ENCODE measurements around the gene NF2.

Gene NF2

GRCh38 chr22:29692327-29692640, 88.9 kb downstream of the NF2 start:
- Histone ChIP-seq H2BK5ac (ENCODE audit: low read depth, low read length, poor library complexity, severe bottlenecking) (no peak overlapping the region), H3K18ac (ENCODE audit: low read depth in 1 of 2, low read length in 2 of 2) (no peak overlapping the region), H3K23ac (ENCODE audit: low read length in 2 of 2) (no peak overlapping the region), H4K8ac (ENCODE audit: low read length) (no peak overlapping the region), H3K9me3 (ENCODE audit: control insufficient read depth, low read length) (no peaks in the 10 kb centered on the region), H2BK15ac (ENCODE audit: low read depth, poor library complexity, severe bottlenecking) (no peak overlapping the region), H3K4ac (ENCODE audit: low read depth in 1 of 2, low read length in 2 of 2) (no peak overlapping the region), H2AK5ac (ENCODE audit: low read length, severe bottlenecking) (no peak overlapping the region), H3K9ac (ENCODE audit: low read length) (no peak overlapping the region), H2AFZ (ENCODE audit: low read depth, low read length) (no peak overlapping the region), H2BK120ac (ENCODE audit: low read depth, low read length) (no peak overlapping the region), H3K14ac (ENCODE audit: low read length in 2 of 2) (no peak overlapping the region), H3K79me1 (replicated peaks; ENCODE audit: low read length, poor library complexity, severe bottlenecking) (peaks cover 61% of the 10 kb centered on the region), H3K4me1 (ENCODE audit: control insufficient read depth, insufficient read depth, low read depth, low read length) (peaks cover 19% of the 10 kb centered on the region), H3K27ac (ENCODE audit: low read length, poor library complexity, severe bottlenecking) (no peak overlapping the region), H3K27me3 (ENCODE audit: control insufficient read depth in 1 of 2, insufficient read depth in 1 of 2, low read length in 2 of 2) (no peaks in the 10 kb centered on the region), H3K4me3 (ENCODE audit: insufficient read depth in 1 of 2, low read depth in 1 of 2, low read length in 2 of 2) (no peak overlapping the region), H3K4me2 (ENCODE audit: low read length, poor library complexity, severe bottlenecking) (no peak overlapping the region), H3K36me3 (ENCODE audit: control insufficient read depth in 1 of 2, insufficient read depth in 2 of 2, low read depth in 1 of 2, low read length in 2 of 2) (peaks cover 33 to 86% of the 10 kb centered on the region in 2 experiments), H4K91ac (ENCODE audit: low read length) (no peak overlapping the region), H2BK12ac (ENCODE audit: low read length in 2 of 2) (no peak overlapping the region)
- no peak for DNase-seq
- WGBS = 91% methylated on average over 4 of the region's 4 CpGs

GRCh38 chr22:29693161-29693560, 89.7 kb downstream of the NF2 start:
- Histone ChIP-seq H3K4ac (ENCODE audit: low read depth in 1 of 2, low read length in 2 of 2) (no peak overlapping the region), H2BK5ac (ENCODE audit: low read depth, low read length, poor library complexity, severe bottlenecking) (no peak overlapping the region), H3K36me3 (ENCODE audit: control insufficient read depth in 1 of 2, insufficient read depth in 2 of 2, low read depth in 1 of 2, low read length in 2 of 2) (peaks cover 31 to 88% of the 10 kb centered on the region in 2 experiments), H3K18ac (ENCODE audit: low read depth in 1 of 2, low read length in 2 of 2) (no peak overlapping the region), H3K4me3 (ENCODE audit: insufficient read depth in 1 of 2, low read depth in 1 of 2, low read length in 2 of 2) (no peak overlapping the region), H2BK15ac (ENCODE audit: low read depth, poor library complexity, severe bottlenecking) (no peak overlapping the region), H3K4me1 (ENCODE audit: control insufficient read depth, insufficient read depth, low read depth, low read length) (peaks cover 15% of the 10 kb centered on the region), H2AK5ac (ENCODE audit: low read length, severe bottlenecking) (no peak overlapping the region), H2AFZ (ENCODE audit: low read depth, low read length) (no peak overlapping the region), H3K23ac (ENCODE audit: low read length in 2 of 2) (no peak overlapping the region), H3K79me1 (replicated peaks; ENCODE audit: low read length, poor library complexity, severe bottlenecking) (peaks cover 60% of the 10 kb centered on the region), H3K4me2 (ENCODE audit: low read length, poor library complexity, severe bottlenecking) (no peak overlapping the region), H3K14ac (ENCODE audit: low read length in 2 of 2) (no peak overlapping the region), H2BK120ac (ENCODE audit: low read depth, low read length) (no peak overlapping the region), H3K9me3 (ENCODE audit: control insufficient read depth, low read length) (no peaks in the 10 kb centered on the region), H3K9ac (ENCODE audit: low read length) (no peak overlapping the region), H4K91ac (ENCODE audit: low read length) (no peak overlapping the region), H4K8ac (ENCODE audit: low read length) (no peak overlapping the region), H2BK12ac (ENCODE audit: low read length in 2 of 2) (no peak overlapping the region), H3K27ac (ENCODE audit: low read length, poor library complexity, severe bottlenecking) (no peak overlapping the region), H3K27me3 (ENCODE audit: control insufficient read depth in 1 of 2, insufficient read depth in 1 of 2, low read length in 2 of 2) (no peaks in the 10 kb centered on the region)
- 91% methylated on average over 8 of the region's 8 CpGs for WGBS
- no peak for DNase-seq

GRCh38 chr22:29693671-29694070, 90.2 kb downstream of the NF2 start:
- H3K4me2 ChIP-seq (ENCODE audit: low read length, poor library complexity, severe bottlenecking) = no peak overlapping the region
- H3K14ac ChIP-seq (ENCODE audit: low read length in 2 of 2) = no peak overlapping the region
- H2AFZ ChIP-seq (ENCODE audit: low read depth, low read length) = no peak overlapping the region
- no peak overlapping the region for H3K9ac ChIP-seq (ENCODE audit: low read length)
- no peak overlapping the region for H2AK5ac ChIP-seq (ENCODE audit: low read length, severe bottlenecking)
- no peak overlapping the region for H4K8ac ChIP-seq (ENCODE audit: low read length)
- no peak overlapping the region for H3K23ac ChIP-seq (ENCODE audit: low read length in 2 of 2)
- H3K4me3 ChIP-seq (ENCODE audit: insufficient read depth in 1 of 2, low read depth in 1 of 2, low read length in 2 of 2) = no peak overlapping the region
- H3K27ac ChIP-seq (ENCODE audit: low read length, poor library complexity, severe bottlenecking) = no peak overlapping the region
- H3K27me3 ChIP-seq (ENCODE audit: control insufficient read depth in 1 of 2, insufficient read depth in 1 of 2, low read length in 2 of 2) = no peaks in the 10 kb centered on the region
- no peak overlapping the region for H3K4ac ChIP-seq (ENCODE audit: low read depth in 1 of 2, low read length in 2 of 2)
- peaks cover 16% of the 10 kb centered on the region for H3K4me1 ChIP-seq (ENCODE audit: control insufficient read depth, insufficient read depth, low read depth, low read length)
- no peak overlapping the region for H2BK120ac ChIP-seq (ENCODE audit: low read depth, low read length)
- no peak overlapping the region for H4K91ac ChIP-seq (ENCODE audit: low read length)
- no peak overlapping the region for H2BK12ac ChIP-seq (ENCODE audit: low read length in 2 of 2)
- no peak for DNase-seq
- H3K36me3 ChIP-seq (ENCODE audit: control insufficient read depth in 1 of 2, insufficient read depth in 2 of 2, low read depth in 1 of 2, low read length in 2 of 2) = peaks cover 34 to 88% of the 10 kb centered on the region in 2 experiments
- H2BK5ac ChIP-seq (ENCODE audit: low read depth, low read length, poor library complexity, severe bottlenecking) = no peak overlapping the region
- peaks cover 60% of the 10 kb centered on the region for H3K79me1 ChIP-seq (replicated peaks; ENCODE audit: low read length, poor library complexity, severe bottlenecking)
- H3K18ac ChIP-seq (ENCODE audit: low read depth in 1 of 2, low read length in 2 of 2) = no peak overlapping the region
- no peak overlapping the region for H2BK15ac ChIP-seq (ENCODE audit: low read depth, poor library complexity, severe bottlenecking)
- 80% methylated on average over 6 of the region's 9 CpGs for WGBS
- H3K9me3 ChIP-seq (ENCODE audit: control insufficient read depth, low read length) = no peaks in the 10 kb centered on the region

GRCh38 chr22:29695129-29695926, 91.9 kb downstream of the NF2 start:
- peaks cover 13% of the 10 kb centered on the region for H3K4me1 ChIP-seq (ENCODE audit: control insufficient read depth, insufficient read depth, low read depth, low read length)
- no peak overlapping the region for H3K14ac ChIP-seq (ENCODE audit: low read length in 2 of 2)
- 98% methylated on average over 33 of the region's 33 CpGs for WGBS
- DNase-seq = no peak
- no peak overlapping the region for H3K4me3 ChIP-seq (ENCODE audit: insufficient read depth in 1 of 2, low read depth in 1 of 2, low read length in 2 of 2)
- no peaks in the 10 kb centered on the region for H3K9me3 ChIP-seq (ENCODE audit: control insufficient read depth, low read length)
- H3K9ac ChIP-seq (ENCODE audit: low read length) = no peak overlapping the region
- H3K79me1 ChIP-seq (replicated peaks; ENCODE audit: low read length, poor library complexity, severe bottlenecking) = peaks cover 53% of the 10 kb centered on the region
- H3K36me3 ChIP-seq (ENCODE audit: control insufficient read depth in 1 of 2, insufficient read depth in 2 of 2, low read depth in 1 of 2, low read length in 2 of 2) = peaks cover 36 to 83% of the 10 kb centered on the region in 2 experiments
- H3K18ac ChIP-seq (ENCODE audit: low read depth in 1 of 2, low read length in 2 of 2) = no peak overlapping the region
- H3K27me3 ChIP-seq (ENCODE audit: control insufficient read depth in 1 of 2, insufficient read depth in 1 of 2, low read length in 2 of 2) = peaks cover 0 to 1% of the 10 kb centered on the region in 2 experiments
- no peak overlapping the region for H3K4me2 ChIP-seq (ENCODE audit: low read length, poor library complexity, severe bottlenecking)
- no peak overlapping the region for H2BK120ac ChIP-seq (ENCODE audit: low read depth, low read length)
- H2BK12ac ChIP-seq (ENCODE audit: low read length in 2 of 2) = no peak overlapping the region
- H2BK15ac ChIP-seq (ENCODE audit: low read depth, poor library complexity, severe bottlenecking) = no peak overlapping the region
- H4K8ac ChIP-seq (ENCODE audit: low read length) = no peak overlapping the region
- no peak overlapping the region for H3K27ac ChIP-seq (ENCODE audit: low read length, poor library complexity, severe bottlenecking)
- H4K91ac ChIP-seq (ENCODE audit: low read length) = peak overlapping the region; percentile 21
- H2AFZ ChIP-seq (ENCODE audit: low read depth, low read length) = no peak overlapping the region
- no peak overlapping the region for H2AK5ac ChIP-seq (ENCODE audit: low read length, severe bottlenecking)
- no peak overlapping the region for H3K4ac ChIP-seq (ENCODE audit: low read depth in 1 of 2, low read length in 2 of 2)
- H3K23ac ChIP-seq (ENCODE audit: low read length in 2 of 2) = no peak overlapping the region
- no peak overlapping the region for H2BK5ac ChIP-seq (ENCODE audit: low read depth, low read length, poor library complexity, severe bottlenecking)

Data from mesenchymal stem cell (in vitro differentiated cells and primary cell).